Kasumi-1 (cell line): ENCODE results near the gene IGF1R.

ENCODE experiments used
- DNase-seq, 2 experiments: peaks; one replicate each; lab custom pipeline; 2025; lab: John Stamatoyannopoulos, UW

IGF1R gene

DNA sequence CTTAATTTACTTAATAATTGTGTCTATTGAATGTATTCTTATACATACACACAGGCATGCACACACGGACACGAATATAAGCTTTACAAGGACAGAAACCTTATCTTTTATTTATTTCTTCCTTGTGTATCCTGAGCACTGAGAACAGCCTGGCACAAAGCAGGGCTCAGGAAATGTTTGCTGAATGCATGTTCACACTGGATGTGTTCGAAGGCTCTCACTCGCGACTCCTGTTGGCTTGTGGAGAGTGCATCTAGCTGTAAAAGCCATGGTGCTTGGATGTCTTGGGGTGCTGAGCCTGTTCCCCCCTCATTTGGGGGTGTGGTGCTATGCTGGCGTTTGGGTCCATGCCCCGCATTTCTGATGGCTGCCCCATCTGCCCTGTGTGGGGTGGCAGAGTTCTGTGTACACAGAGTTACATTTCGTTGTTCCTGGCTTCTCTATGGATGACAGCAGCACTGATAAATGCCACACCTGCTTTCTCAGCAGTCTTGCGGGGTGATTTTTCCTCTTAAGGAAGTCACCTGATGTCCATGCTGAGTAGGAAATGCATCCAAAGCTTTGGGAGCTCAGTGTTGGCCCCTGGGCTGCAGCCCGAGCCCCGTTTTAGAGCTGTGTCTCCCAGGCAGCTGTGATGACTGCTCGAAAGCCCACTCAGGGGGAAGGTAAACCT, 148.5 kb downstream of the IGF1R start:
- no peak for DNase-seq

DNA sequence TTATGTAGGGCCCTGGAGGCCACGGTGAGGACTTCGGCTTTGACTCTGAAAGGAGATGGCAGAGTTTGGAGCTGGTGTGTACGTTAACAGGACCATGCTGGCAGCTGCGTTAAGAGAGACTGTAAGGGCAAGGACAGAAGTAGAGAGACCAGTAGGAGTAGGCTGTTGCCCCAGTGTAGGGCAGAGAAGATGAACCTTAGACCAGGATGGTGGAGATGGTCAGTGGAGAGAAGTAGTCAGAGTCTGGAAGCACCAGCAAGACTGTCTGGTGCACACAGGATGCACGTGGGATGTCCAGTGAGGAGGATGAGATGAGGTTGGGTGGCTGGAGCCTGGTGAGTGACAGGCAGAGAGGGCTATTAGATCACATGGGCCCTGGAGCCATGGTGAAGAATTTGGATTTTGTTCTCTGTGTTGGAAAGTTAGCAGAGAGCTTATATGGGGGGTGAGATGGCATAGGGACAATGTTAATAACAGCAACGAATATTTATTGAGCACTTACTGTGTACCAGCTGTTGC, 150.1 kb downstream of the IGF1R start:
- DNase-seq = no peak

DNA sequence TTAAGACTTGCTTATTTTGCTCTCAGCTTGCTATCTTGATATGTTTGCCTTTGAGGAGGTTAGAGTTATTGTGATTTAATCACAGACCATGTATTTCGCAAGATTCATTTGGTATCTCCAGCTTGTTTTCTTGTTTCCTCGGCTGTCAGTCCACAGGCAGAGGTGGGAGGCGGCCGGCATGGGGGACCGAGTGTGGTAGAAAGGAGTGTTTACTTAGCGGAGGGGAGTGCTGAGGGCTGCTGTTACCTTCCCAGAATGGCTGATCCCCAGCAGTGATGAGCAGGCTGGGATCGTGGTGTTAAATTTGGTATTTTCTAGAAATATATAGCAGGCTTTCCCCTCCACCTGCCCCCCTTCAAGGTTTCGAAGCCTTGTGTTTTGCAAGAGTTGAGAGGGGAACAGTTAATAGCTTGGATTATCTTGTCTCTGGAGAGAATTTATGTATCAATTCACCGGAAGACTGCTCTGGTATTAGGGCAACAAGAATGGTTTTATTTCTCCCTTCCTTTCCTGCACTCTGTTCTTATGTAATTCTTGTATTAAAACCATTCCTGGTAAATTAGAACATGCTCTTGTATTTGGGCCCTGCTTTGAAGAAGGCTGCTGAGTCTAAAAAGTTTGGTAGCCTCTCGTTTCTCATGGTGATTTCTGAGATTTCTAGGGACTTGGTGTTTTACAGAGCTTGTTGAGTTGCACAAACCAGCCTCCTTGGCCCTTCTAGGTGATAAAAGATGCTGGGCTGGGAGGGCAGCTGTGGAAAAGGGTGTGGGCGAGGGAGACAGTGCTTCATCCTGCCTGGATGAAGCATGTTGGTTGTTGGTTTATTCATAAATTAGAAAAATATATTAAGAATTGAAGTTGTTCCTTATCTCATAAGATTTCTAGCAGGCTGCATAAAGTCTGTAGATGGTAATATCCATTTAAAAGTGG, 151.4 kb downstream of the IGF1R start:
- no peak for DNase-seq

DNA sequence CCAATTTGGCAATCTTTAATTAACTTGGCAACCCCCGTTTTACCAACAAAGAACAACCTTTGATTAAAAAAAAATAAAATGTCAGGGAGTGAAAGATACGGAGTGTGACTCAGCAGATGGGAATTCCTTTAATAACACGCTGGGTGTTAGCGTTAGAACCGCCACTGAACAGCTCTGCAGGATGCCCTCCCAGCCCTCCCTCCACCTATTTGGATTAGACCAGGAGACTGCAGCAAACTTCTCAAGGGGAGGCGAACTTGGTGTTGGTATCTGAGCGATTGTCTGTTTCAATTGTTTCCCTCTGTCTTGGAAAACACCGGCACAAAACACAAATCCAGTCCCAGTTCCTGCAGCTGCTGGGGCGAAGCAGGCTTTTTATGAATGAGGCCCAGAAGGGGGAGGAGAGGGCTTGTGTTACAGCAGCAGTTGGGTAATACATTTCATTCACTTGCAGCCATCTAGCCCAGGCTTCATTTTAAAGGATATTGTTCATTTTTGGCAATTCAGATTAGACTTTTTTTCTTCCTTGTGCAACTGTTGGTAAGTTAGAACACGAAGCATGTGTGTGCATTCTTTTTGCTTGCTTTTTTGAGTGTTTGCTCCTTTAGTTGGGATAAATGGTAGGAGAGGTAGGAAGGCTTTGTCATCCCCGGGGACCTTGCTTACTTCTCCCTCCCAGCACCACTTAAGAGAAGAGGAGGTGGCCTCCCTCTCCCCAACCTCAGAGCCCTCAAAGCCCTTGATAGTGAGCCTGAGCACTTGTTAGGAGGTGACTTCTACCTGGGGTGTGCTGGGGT, 152.3 kb downstream of the IGF1R start:
- DNase-seq = peak; percentile 75 to 76

DNA sequence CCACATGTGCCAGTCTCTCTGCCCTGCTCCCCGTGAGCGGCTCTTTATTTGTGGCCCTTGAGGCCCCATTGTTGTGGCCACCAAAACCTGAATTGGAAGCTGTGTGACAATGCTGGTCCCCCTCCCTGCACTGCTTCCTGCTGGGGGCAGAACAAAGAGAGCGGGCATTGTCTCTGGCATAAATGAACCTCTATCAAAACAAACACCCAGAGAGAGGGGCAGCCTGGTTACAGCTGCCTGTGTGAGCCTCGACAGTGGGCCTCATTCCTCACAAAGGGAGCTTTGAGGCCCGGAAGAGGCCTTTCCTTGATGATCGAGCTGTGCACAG, 152.9 kb downstream of the IGF1R start:
- no peak for DNase-seq

DNA sequence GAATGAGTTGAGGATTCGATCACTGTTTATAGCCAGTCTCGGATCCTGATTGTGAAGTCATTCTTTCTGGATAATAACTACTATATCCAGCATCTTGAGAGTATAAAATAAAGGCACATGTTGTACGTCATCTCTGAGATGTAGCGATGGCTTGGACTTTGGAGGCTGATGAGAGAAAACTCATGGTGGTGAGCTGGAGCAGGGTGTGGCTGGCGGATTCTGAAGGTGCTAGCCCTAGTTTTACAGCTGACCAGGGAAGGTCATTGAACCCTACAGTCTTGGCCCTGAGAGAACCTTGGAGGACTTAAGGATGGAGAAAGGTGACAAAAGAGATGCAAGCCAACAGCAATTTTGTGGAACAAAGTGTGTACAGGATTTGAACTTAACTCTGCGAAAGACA, 153.8 kb downstream of the IGF1R start:
- no peak for DNase-seq

DNA sequence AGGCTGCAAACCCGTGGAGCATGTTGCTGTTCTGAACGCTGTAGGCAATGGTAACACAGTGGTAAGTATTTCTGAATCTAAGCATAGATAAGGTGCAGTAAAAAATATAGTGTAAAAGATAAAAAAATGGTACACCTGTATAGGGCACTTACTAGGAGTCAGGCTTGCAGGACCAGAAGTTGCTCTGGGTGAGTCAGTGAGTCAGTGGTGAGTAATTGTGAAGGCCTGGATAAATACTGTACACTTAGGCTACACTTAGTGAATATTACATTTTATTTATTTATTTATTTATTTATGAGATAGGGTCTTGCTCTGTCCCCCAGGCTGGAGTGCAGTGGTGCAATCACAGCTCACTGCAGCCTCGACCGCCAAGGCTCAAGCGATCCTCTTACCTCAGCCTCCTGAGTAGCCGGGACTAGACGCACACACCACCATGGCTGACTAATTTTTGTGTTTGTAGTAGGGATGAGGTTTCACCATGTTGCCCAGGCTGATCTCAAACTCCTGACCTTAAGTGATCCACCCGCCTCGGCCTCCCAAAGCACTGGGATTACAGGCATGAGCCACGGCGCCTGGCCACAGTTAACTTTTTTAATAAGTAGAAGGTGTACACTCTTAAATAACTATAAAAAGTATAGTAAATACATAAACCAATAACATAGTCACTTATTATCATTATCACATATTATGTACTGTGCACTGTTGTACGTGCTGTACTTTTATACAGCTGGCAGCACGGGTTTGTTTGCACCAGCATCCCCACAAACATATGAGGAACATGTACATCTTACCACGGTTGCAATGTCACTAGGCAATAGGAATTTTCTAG, 155.1 kb downstream of the IGF1R start:
- DNase-seq = no peak

DNA sequence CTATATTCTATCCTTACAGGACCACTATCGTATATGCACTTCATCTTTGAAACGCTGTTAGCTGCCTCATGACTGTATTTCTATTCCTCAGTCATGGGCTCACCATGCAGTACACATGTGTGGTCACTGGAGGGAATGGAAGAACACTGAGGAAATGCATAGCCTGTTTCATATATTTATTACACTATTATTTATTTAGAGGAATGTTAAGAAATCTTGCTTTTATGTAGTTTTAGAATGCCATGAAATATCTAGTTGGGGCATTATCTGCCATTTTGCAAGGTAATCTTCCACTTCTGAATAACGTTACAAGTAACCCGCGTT, 155.7 kb downstream of the IGF1R start:
- peak in 1 of 2 experiments; percentile 19 for DNase-seq

DNA sequence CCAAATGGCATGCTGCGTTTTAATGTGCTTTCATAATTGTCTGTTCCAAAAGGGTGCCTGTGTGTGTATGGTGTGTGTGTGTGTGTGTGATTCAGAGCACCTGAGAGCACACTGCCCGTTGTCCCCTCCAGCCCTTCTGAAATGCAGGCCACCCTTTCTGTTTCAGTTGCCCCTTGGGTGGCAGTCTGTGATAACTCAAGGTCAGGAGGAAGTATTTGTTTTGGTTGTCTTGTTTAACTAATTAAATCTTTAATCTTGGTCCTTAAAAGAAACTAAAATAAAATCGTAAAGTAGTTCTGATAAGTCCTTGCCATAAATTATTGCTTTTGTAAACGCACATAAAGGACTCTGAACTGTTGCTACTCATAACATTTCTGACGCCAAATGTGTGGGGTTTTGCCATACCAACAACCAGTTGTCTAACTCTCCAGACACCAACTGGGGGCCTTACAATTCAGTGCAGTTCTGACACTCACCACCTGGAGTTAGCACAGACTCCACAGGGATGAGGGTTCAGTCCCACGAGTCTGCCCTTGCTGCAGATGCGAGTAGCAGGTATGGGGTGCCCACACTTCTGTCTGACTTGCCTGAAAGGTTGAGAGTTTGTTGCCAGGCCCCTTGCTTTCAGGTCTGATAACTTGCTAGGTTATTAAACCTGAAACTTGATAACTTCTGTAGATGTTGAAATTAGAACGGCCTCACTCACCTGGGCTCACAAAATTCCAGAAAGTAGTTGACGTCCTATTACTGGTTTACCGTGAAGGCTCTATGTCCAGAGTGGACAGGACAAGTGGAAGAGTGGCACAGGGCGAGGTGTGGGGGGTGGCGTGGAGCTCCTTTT, 157.3 kb downstream of the IGF1R start:
- peak in 1 of 2 experiments; percentile 33 for DNase-seq

DNA sequence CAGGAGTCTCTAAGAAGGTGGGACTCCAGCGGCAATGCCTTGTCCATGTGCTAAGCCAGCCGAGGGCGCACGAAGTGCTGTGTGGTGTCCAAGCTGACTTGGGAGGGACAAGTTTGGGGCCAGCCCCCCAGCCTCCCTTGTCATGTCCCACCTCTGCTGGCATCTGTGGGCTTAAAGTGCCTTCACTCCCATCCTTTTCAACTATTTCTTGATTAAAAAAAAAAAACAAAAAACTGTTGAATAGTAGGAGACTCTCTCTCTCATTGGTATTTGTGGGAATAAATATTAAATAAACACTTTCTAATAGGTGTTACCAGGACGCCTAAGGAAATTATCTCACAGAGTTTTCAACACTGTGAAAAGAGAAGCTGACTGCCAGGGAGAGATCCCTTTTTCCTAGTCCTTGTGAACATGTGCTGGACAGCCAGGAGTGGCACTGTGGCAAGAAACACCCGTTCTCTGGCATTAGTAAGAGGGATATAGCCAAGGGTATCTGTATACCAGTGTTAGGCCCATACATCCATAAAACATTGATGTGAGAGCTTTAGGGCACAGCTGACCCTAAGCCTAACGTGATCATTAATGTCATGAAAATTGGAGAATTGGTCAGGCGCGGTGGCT, 158.0 kb downstream of the IGF1R start:
- no peak for DNase-seq

DNA sequence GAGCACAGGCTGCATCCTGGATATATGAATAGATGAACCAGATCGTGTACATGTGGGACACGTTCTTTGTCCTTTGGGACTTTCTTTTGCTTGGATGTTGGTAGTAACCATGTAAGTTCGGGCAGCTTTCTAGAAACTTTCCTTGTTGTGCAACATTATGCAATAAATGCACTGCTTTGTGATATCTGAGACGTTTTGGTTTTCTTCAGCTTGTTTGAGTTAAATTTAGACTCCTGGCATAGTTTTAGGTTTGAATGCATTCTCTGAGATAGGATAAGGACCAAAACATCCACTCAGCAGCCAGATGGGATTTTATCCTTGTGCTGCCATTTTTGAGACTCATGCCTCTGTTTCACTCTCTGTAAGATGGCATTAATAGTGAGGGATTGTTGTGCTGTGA, 158.9 kb downstream of the IGF1R start:
- no peak for DNase-seq

DNA sequence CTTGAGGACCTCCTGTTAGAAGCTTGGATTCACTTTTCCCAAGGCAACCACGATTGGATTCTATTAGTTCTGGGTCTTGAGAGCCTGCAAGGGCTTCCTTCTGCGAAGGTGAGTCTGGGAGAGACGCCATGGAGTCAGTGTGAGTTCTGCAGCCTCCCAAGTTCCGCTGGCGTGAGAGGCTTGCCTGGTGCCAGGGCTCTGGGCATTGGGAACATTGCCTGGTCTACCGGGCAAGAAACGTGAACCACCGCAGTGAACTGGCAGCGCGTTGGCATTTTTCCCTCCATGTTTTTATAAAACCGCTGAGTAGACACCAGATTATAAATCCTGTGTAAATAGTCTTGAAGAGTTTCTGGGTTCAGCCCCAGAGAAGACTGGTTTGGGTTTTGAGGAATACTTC, 160.9 kb downstream of the IGF1R start:
- DNase-seq = no peak

DNA sequence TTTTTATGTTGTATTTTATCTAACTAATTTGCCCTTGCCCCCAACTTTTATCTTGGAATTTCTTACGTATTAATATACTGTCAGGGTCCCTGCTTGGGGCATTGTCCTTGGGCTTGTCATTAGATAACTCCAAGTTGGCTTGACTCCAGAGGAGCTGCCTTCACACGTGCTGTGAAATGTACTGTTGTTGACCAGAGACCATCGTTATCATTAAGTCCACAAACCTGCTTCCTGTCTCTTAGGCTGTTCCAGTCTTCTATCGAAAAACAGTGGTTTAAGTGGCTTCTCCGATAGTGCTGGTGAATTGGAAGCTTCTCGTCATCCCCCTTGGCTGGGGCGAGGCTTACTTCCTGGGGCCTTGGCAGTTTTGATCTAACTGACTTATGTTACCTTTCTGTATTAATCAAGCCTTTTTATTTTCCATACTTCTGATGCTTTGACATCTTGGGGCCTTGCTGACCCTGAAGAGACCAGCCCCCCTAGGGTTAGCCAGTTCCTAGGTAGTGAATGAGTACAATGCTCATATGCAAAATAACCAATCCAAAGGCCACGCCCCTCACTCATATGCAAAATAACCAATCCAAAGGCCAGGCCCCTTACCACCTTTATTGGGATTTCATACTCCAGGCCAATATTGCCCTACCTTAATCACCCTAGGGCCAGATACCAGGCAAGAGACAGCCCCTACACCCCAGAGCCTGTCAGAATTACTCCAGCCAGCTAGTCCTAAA, 164.5 kb downstream of the IGF1R start:
- DNase-seq = no peak

DNA sequence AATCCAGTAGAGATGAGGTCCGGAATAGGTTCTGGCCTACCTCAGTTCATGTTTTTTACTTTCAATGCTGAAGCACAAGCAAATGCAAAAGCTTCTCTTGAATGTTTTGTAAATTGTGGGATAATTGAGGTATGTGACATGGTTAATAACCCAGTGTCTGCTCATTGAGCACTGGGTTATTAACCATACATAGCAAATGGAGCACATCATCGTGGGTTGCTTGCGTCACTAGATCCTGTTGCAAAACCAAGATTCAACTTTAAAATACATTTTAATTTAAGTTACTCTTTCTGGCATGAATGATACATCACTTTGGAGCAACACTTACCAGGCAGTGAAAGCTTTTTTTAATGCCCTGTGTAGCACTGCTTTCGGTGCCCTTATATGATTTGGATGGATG, 165.6 kb downstream of the IGF1R start:
- no peak for DNase-seq

DNA sequence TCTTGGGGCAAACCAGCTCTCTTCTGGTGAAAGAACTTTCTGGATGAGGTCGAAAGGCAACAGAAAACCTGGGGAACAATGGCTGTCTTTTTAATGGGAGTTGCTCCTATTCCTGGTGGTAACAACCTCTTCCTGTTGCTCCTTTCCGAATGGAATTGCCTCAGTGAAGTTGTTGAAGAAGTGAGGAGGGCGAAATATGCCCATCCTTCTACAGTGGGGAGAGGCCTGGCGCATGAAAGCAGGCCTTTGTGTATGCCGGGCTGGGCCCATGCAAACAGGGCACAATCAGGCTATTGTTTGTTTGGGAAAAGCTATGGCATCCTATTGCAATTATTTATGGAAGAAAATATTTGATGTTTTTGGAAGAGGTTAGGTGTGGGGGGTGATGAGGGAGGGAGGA, 166.9 kb downstream of the IGF1R start:
- DNase-seq = no peak

DNA sequence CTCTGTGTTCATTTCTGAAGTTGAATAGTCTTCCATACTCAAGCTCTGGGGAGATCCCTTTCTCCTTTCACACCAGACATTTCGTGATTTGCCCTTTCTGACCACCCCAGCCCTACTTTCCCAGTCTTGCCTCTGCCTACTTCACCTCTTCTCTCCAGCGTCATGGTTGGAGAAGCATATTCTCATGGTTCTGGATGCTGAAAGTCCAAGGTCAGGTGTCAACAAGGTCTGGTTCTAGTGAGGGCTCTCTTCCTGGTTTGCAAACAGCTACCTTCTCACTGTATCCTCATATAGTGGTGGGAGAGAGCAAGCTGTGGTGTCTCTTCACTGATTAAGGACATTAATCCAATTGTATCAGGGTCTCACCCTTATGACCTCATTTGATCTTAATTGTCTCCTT, 169.4 kb downstream of the IGF1R start:
- DNase-seq = no peak

DNA sequence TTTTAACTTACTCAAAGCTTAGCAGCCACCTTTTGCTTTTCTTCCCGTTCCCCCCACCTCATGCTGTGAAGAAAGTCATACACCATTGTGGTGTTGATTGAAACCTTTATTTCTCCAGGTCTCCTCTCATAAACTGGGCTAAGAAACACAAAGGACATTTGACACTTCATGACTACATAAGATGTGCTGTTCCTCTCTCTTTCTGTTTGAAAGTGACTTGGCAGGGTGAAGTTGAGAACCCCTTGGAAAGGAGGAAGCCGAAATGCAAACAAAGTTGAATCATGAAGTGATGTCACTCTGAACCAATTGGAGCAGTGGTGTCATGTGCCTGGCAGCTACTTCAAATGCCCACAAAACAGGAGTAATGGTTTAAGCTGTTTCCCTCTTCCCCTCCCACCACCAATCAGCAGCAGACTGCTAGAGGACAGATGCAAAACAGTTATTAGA, 174.7 kb downstream of the IGF1R start:
- DNase-seq = peak; percentile 59 to 68

DNA sequence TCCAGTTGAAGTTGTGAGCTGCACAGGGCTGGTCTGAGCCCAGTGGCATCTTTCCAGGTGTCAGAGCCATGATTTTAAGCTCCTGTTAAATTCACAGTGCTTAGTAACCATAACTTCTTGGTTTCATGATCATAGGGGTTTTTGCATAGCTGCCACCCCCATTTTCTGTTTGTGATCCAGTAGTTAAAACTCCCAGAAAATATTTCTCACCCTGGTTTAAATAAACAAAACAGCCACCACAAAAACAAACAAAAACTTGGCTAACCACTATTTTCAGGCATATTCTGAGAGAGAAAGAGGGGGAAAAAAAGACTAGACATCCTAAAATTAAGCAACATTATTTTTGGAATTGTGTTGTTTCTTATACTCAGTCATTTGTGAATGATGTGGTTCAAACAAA, 175.3 kb downstream of the IGF1R start:
- no peak for DNase-seq

DNA sequence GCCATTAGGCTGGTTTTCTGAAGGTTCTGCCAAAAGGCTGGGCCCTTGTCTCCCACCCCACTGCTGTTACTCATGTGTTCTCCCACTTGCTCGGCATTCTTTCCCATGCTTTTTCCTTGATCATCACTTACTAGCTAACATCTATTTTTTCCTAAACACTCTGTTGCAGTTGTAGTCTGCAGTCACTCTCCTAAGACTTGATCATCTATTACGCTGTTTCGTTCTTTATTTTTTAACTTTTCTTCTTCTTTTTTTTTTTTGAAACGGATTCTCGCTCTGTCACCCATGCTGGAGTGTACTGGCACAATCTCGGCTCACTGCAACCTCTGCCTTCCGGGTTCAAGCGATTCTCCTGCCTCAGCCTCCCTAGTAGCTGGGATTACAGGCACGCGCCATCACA, 176.3 kb downstream of the IGF1R start:
- DNase-seq = no peak

DNA sequence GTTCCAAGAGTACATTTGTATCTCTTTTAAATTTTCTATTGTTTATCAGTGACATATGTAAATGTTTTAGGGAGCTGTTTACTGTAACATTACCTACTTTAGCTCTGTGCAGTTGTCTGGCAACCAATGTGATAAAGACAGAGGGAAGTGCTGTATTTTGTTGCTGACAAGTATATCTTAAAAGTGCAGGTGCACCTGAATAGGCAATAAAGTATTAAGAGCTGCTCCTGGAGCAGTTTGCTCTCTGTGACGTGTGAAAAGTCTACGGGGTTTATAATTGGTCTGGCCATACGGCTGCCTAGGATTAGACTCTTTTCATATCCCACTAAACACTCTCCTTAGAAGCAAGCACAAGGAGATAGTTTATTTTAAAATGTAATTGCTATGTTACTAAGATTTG, 178.3 kb downstream of the IGF1R start:
- no peak for DNase-seq
